ENCODE results near the gene MRGPRX1.
"Not testable (repeated sequence)": the region's sequence is repeated elsewhere in the genome, so short reads cannot be mapped to it uniquely, and the experiment has no call there.

Gene MRGPRX1

GRCh38 chr11:18939314-18939713 lies at the start of gene MRGPRX1:
TSS of gene MRGPRX1 (minus strand) at chr11:18939414. CDS start at chr11:18934784, 4,630 bp downstream.
- DNase-seq: no peak

GRCh38 chr11:18987454-18988231 lies 48.4 kb upstream of the MRGPRX1 start:
- no peak for DNase-seq

GRCh38 chr11:18986744-18987143 lies 47.5 kb upstream of the MRGPRX1 start:
- no peak for DNase-seq

GRCh38 chr11:18981897-18982296 lies 42.7 kb upstream of the MRGPRX1 start:
- no peak for DNase-seq

GRCh38 chr11:18974192-18974591 lies 35.0 kb upstream of the MRGPRX1 start:
- DNase-seq: no peak

GRCh38 chr11:18972336-18972735 lies 33.1 kb upstream of the MRGPRX1 start:
- no peak for DNase-seq

GRCh38 chr11:18969720-18970119 lies 30.5 kb upstream of the MRGPRX1 start:
- DNase-seq: no peak

- no peak for DNase-seq
Measured at GRCh38 chr11:18958221-18958910, 19.2 kb upstream of the MRGPRX1 start.

- DNase-seq: no peak
Measured at GRCh38 chr11:18956630-18957029, 17.4 kb upstream of the MRGPRX1 start.

- no peak for DNase-seq
Measured at GRCh38 chr11:18936002-18936673, 3.1 kb downstream of the MRGPRX1 start.

- DNase-seq: no peak
Measured at GRCh38 chr11:18934195-18934814, 4.9 kb downstream of the MRGPRX1 start.

- no peak for DNase-seq
Measured at GRCh38 chr11:18927550-18928322, 11.5 kb downstream of the MRGPRX1 start.

GRCh38 chr11:18925426-18925825 lies 13.8 kb downstream of the MRGPRX1 start:
- not testable (repeated sequence) for DNase-seq

GRCh38 chr11:18912883-18913282 lies 26.3 kb downstream of the MRGPRX1 start:
- DNase-seq: no peak

GRCh38 chr11:18907391-18907790 lies 31.8 kb downstream of the MRGPRX1 start:
- DNase-seq: no peak

- DNase-seq: not testable (repeated sequence)
Measured at GRCh38 chr11:18900637-18901036, 38.6 kb downstream of the MRGPRX1 start.

GRCh38 chr11:18900151-18900611 lies 39.0 kb downstream of the MRGPRX1 start:
- DNase-seq: not testable (repeated sequence)

GRCh38 chr11:18891712-18892111 lies 47.5 kb downstream of the MRGPRX1 start:
- DNase-seq: not testable (repeated sequence)

- DNase-seq: no peak
Measured at GRCh38 chr11:18890615-18891014, 48.6 kb downstream of the MRGPRX1 start.

All from stimulated activated CD4-positive, alpha-beta T cell treated with anti-CD3 and anti-CD28 coated beads, Interleukin-4, amount 100 ng/mL, for 1 hour (primary cell).